ENCODE data around the gene SCNM1. TPM values are rescaled to one million over a fixed set of nuclear protein-coding genes. Genes with fewer than 3 reads are reported as not detected.

SCNM1 gene
- total and polyA plus RNA-seq, 4 donors, result 4.8 to 14.3 (median 10.5) TPM

GRCh38 chr1:151134396-151134795, 31.5 kb upstream of the SCNM1 start:
- Histone ChIP-seq H3K27me3 (ENCODE audit: control insufficient read depth in 4 of 4, insufficient read depth in 4 of 4, low read length in 3 of 4) (no peaks in the 10 kb centered on the region), H3K27ac (ENCODE audit: low read depth in 1 of 2, low read length in 2 of 2) (no peak overlapping the region), H3K9ac (ENCODE audit: low read depth in 1 of 2, low read length in 2 of 2) (no peak overlapping the region), H3K4me3 (ENCODE audit: low read depth in 1 of 3, low read length in 3 of 3) (no peak overlapping the region), H3K9me3 (ENCODE audit: control insufficient read depth in 4 of 4, low read length in 3 of 4) (no peaks in the 10 kb centered on the region), H3K4me1 (ENCODE audit: control insufficient read depth in 4 of 4, insufficient read depth in 4 of 4, low read length in 3 of 4) (no peaks in the 10 kb centered on the region), H3K36me3 (ENCODE audit: control insufficient read depth in 4 of 4, insufficient read depth in 3 of 4, low read depth in 1 of 4, low read length in 3 of 4) (peaks cover 0 to 15% (median 4%) of the 10 kb centered on the region in 4 donors)
- 83% methylated on average over 3 of the region's 3 CpGs for WGBS
- TF ChIP-seq EGR1 (IDR thresholded peaks at IDR 0.05; ENCODE audit: low read depth in 2 of 2) (no peak), HNF4G (IDR thresholded peaks at IDR 0.05) (no peak), MAX (IDR thresholded peaks at IDR 0.05) (no peak), REST (IDR thresholded peaks at IDR 0.05) (no peak), HNF4A (conservative IDR thresholded peaks at IDR 0.05) (no peak), FOXA1 (IDR thresholded peaks at IDR 0.05) (no peak), FOXA2 (IDR thresholded peaks at IDR 0.05) (no peak), ATF3 (IDR thresholded peaks at IDR 0.05) (no peak), RXRA (IDR thresholded peaks at IDR 0.05) (no peak)
- DNase-seq (ENCODE audit: low spot score), result no peak

GRCh38 chr1:151134991-151135390, 31.0 kb upstream of the SCNM1 start:
- no peak for DNase-seq (ENCODE audit: low spot score)

GRCh38 chr1:151135433-151136385, 30.2 kb upstream of the SCNM1 start:
- H3K4me1 ChIP-seq (ENCODE audit: control insufficient read depth in 4 of 4, insufficient read depth in 4 of 4, low read length in 3 of 4), result no peaks in the 10 kb centered on the region
- TF ChIP-seq ATF3 (IDR thresholded peaks at IDR 0.05), result no peak
- TF ChIP-seq CTCF (IDR thresholded peaks at IDR 0.05; ENCODE audit: low read depth, low read length, missing input control), result no peak
- no peak for TF ChIP-seq RAD21 (IDR thresholded peaks at IDR 0.05)
- no peak for TF ChIP-seq JUND (IDR thresholded peaks at IDR 0.05)
- no peak for TF ChIP-seq FOXA1 (IDR thresholded peaks at IDR 0.05)
- TF ChIP-seq YY1 (IDR thresholded peaks at IDR 0.05), result no peak
- no peak for TF ChIP-seq EGR1 (IDR thresholded peaks at IDR 0.05; ENCODE audit: low read depth in 2 of 2)
- no peak for TF ChIP-seq FOXA2 (IDR thresholded peaks at IDR 0.05)
- no peak for TF ChIP-seq ZBTB33 (IDR thresholded peaks at IDR 0.05)
- no peak for TF ChIP-seq SP1 (IDR thresholded peaks at IDR 0.05)
- no peak for TF ChIP-seq TAF1 (conservative IDR thresholded peaks at IDR 0.05)
- 95% methylated on average over 12 of the region's 12 CpGs for WGBS
- peaks cover 0 to 17% (median 4%) of the 10 kb centered on the region in 4 donors for H3K36me3 ChIP-seq (ENCODE audit: control insufficient read depth in 4 of 4, insufficient read depth in 3 of 4, low read depth in 1 of 4, low read length in 3 of 4)
- H3K9ac ChIP-seq (ENCODE audit: low read depth in 1 of 2, low read length in 2 of 2), result no peak overlapping the region
- no peaks in the 10 kb centered on the region for H3K9me3 ChIP-seq (ENCODE audit: control insufficient read depth in 4 of 4, low read length in 3 of 4)
- no peak for DNase-seq (ENCODE audit: low spot score)
- no peak overlapping the region for H3K27ac ChIP-seq (ENCODE audit: low read depth in 1 of 2, low read length in 2 of 2)
- no peaks in the 10 kb centered on the region for H3K27me3 ChIP-seq (ENCODE audit: control insufficient read depth in 4 of 4, insufficient read depth in 4 of 4, low read length in 3 of 4)
- no peak overlapping the region for H3K4me3 ChIP-seq (ENCODE audit: low read depth in 1 of 3, low read length in 3 of 3)

More at GRCh38 chr1:151134991-151135390, 31.0 kb upstream of the SCNM1 start:
- Histone ChIP-seq H3K9me3 (ENCODE audit: control insufficient read depth in 4 of 4, low read length in 3 of 4) (no peaks in the 10 kb centered on the region), H3K27me3 (ENCODE audit: control insufficient read depth in 4 of 4, insufficient read depth in 4 of 4, low read length in 3 of 4) (no peaks in the 10 kb centered on the region), H3K9ac (ENCODE audit: low read depth in 1 of 2, low read length in 2 of 2) (no peak overlapping the region), H3K4me3 (ENCODE audit: low read depth in 1 of 3, low read length in 3 of 3) (no peak overlapping the region), H3K36me3 (ENCODE audit: control insufficient read depth in 4 of 4, insufficient read depth in 3 of 4, low read depth in 1 of 4, low read length in 3 of 4) (peaks cover 0 to 17% (median 4%) of the 10 kb centered on the region in 4 donors), H3K4me1 (ENCODE audit: control insufficient read depth in 4 of 4, insufficient read depth in 4 of 4, low read length in 3 of 4) (no peaks in the 10 kb centered on the region), H3K27ac (ENCODE audit: low read depth in 1 of 2, low read length in 2 of 2) (no peak overlapping the region)
- WGBS, result 98% methylated on average over 7 of the region's 7 CpGs
- no peak for TF ChIP-seq RXRA (IDR thresholded peaks at IDR 0.05)
- TF ChIP-seq RAD21 (IDR thresholded peaks at IDR 0.05), result no peak

All from liver (tissue), 9 donors.